Body of pancreas (tissue), 4 donors: ENCODE results near the gene ARID1A.

Source experiments
- CTCF ChIP-seq, 7 experiments: fragments of 450-650 bp in 4 of 7; fragments of 200-600 bp in 3 of 7; sonication (generic) in 3 of 7; IDR thresholded peaks; one replicate each; pipeline ENCODE4 v1.5.1; 2016 to 2019; ENCODE audit warnings: antibody characterized with exemption in 7 of 7
- POLR2A ChIP-seq, 3 donors: fragments of 450-650 bp; IDR thresholded peaks; one replicate each; pipeline ENCODE4 v1.6.1; 2016; ENCODE audit warnings: antibody characterized with exemption in 3 of 3, mild to moderate bottlenecking in 2 of 3

- TF ChIP-seq CTCF (IDR thresholded peaks at IDR 0.05) (no peak), POLR2A (IDR thresholded peaks at IDR 0.05) (no peak)
Observed at GRCh38 chr1:26814893-26815292, 119.1 kb downstream of the ARID1A start.
